Endometrial microvascular endothelial cells (primary cell): ENCODE measurements around the gene TRIM40. TPM values are rescaled to one million over a fixed set of nuclear protein-coding genes. Genes with fewer than 3 reads are reported as not detected.
"Not testable (repeated sequence)": the region's sequence is repeated elsewhere in the genome, so short reads cannot be mapped to it uniquely, and the experiment has no call there.

Source experiments
- in situ Hi-C: cut with HindIII; loops from 2 replicates; pipeline ENCODE4 v1.10.0; 2017; ENCODE audit warnings: low sequenced_read_pairs, low pct_unique_long_range_greater_than_20kb; ENCODE audit errors: inconsistent ontology term
- total RNA-seq: library from RNA; depleted of rRNA; stranded (reverse); fragments of >200 nt; gene quantifications from one replicate; pipeline ENCODE4 v1.2.3, GENCODE V29; 2015; ENCODE audit errors: inconsistent ontology term

TRIM40 gene
- total RNA-seq, 1 donor from 2014 or later: not detected

DNA sequence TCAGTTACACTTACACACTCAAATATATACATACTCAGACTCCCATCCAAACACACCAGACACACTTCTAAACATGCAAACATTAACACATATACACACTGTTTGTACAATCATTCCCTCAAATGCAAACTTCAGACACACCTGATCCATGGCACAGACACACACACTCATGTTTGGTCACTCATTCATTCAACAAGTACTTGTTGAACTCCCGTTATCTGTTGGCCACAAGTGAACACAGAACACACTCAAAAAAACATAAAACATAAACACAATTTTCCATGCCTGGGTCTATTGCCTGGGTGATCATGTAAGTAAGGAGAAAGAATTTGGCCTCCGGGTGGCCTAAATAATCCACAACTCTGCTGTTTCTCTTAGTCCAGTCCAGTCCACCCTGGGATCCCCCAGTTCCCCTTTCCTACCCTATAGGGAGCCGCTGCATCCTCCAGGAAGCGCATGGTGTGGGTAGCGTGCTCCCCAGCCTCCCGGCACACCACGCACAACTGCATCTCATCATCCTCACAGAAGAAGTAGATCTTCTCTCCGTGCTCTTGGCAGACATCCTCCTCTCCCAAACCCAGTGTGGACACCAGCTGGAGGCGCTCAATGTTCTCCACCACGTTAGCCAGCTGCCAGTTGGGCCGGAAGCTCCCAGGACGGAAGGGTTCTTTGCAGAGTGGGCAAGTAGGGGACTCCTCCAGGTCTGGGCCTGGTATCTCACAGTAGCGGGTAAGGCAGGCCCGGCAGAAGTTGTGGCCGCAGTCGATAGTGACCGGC lies 24.3 kb downstream of the TRIM40 start:
- in situ Hi-C loops: no loop called here

DNA sequence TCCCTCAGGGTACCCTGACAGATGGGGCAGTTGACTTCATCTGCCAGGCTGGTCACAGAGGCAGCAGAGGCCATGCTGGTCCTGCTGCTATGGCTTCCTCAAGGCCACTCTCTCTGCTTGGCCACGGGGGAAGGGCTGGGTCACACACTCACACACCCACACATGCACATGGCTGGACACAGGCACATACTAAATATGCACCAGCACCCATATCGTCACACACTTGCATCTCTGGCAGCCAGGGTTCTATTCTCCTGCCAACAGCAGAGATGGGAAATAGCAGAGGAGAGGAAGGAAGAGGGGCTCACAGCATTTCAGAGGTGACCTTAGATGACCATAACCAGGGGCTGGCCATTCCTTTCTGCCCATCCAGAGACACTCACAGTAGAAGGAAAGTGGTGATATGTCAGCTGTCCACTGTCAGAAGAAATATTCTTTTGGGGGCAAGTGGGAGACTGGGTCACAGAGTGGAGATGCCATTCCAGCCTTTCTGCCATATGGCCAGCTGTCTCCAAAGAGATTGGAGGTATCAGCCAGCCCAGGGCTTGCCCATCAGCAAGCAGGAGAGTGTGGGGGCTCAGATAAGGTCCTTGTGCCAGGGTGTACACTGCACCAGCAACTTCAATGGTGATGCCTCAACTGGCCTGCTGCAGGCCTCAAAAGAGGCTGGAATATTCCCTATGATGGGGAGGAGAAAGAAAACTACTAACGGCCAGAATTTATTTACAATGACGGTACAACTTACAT lies 25.0 kb downstream of the TRIM40 start, which contains the start of gene TRIM10:
TSS of gene TRIM10 (minus strand) at position 427 of the 747 bp plus-strand sequence. CDS start at position 74, 353 bp downstream.
- in situ Hi-C loops: no loop called here

- in situ Hi-C loops: no loop called here
These were observed 26.5 kb downstream of the TRIM40 start for GRCh38 chr6:30162265-30163089.

GRCh38 chr6:30163090-30163917 lies 27.4 kb downstream of the TRIM40 start, which contains the start of gene TRIM15:
Gene TRIM15, plus strand, starts transcription at chr6:30163546. Its CDS starts 139 bp downstream, at chr6:30163685.
- in situ Hi-C loops: no loop called here

GRCh38 chr6:30163918-30164654 lies 28.1 kb downstream of the TRIM40 start:
- in situ Hi-C loops: no loop called here

DNA sequence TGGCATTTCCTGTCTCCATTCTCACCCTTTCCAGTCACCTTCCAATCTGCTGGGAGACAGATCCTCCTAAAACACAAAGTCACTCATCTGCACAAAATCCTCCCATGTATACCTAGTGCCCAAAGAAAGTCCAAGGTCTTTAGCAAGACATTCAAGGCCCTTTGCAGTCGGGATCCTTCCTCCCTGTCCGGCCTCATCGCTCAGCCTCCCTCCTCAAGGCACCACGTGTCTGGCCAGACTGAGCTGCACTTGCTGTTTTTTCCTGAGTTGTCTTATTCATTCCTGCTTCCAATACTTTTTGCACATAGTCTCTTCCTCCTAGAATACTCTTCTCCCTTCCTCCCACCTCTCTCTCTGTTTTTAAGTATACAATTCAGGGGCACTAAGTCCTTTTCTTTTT lies 28.8 kb downstream of the TRIM40 start:
- in situ Hi-C loops: no loop called here

DNA sequence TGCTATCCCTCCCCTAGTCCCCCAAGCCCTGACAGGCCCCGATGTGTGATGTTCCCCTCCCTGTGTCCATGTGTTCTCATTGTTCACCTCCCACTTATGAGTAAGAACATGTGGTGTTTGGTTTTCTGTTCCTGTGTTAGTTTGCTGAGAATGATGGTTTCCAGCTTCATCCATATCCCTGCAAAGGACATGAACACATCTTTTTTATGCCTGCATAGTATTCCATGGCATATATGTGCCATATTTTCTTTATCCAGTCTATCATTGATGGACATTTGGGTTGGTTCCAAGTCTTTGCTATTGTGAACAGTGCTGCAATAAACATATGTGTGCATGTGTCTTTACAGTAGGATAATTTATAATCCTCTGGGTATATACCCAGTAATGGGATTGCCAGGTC lies 29.3 kb downstream of the TRIM40 start:
- in situ Hi-C loops: not testable (repeated sequence)

GRCh38 chr6:30167101-30167500 lies 31.2 kb downstream of the TRIM40 start:
- in situ Hi-C loops: no loop called here

DNA sequence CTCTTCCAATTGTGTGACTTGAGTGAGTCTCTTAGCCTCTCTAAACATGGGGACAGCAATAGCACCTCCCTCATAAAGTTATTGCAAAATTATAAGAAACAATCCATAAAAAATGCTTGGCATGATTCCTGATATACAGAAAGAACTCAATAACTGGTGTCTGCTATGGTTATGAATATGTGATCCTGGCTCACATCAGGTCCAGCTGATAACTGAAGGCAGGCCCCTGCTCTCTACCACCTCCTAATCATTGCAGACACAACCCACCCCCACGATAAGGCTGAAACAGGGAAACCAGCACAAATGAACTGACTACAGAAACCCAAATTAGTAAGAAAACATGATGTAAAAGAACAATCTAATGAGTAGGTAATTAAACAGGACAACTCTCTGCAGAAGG lies 32.8 kb downstream of the TRIM40 start:
- in situ Hi-C loops: no loop called here

- in situ Hi-C loops: no loop called here
These were observed 34.0 kb downstream of the TRIM40 start for GRCh38 chr6:30169658-30170614.

- in situ Hi-C loops: no loop called here
These were observed 35.9 kb downstream of the TRIM40 start for GRCh38 chr6:30171677-30172471.

- in situ Hi-C loops: no loop called here
These were observed 36.7 kb downstream of the TRIM40 start for GRCh38 chr6:30172681-30173080.

DNA sequence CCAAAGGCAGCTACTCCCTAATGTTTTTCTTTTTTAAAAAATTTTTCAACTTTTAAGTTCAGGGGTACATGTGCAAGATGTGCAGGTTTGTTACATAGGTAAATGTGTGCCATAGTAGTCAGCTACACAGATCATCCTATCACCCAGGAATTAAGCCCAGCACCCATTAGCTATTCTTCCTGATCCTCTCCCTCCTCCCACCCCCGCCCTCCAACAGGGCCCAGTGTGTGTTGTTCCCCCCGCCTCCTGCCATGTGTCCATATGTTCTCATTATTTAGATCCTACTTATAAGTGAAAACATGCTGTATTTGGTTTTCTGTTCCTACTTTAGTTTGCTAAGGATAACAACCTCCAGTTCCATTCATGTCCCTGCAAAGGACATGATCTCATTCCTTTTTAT lies 39.8 kb downstream of the TRIM40 start:
- in situ Hi-C loops: no loop called here

DNA sequence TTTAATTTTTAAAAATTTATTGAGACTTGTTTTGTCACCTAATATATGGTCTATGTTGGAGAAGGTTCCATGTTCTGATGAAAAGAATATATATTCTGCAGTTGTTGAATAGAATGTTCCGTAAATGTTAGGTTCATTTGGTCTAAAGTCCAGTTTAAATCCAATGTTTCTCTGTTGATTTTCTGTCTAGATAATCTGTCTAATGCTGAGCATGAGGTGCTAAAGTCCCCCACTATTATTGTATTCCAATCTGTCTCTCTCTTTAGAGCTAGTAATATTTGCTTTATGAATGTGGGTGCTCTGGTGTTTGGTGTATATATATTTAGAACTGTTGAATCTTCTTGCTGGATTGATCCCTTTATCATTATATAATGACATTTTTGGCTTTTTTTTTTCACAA lies 42.9 kb downstream of the TRIM40 start:
- in situ Hi-C loops: no loop called here

DNA sequence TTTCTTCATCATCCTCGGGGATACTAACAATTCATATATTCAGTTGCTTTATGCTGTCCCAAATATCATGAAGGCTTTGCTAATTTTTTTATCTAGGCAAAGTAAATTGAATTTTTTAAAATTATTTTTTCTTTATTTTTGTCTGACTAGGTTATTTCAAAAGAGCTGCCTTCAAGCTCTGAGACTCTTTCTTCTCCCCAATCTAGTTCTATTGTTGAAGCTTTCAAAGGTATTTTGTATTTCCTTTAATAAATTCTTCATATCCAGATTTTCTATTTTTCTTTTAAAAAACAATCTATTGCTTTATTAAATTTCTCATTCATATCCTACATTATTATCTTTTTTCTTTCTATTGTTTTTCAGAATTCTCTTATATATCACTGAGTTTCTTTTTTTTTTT lies 44.2 kb downstream of the TRIM40 start:
- in situ Hi-C loops: no loop called here

DNA sequence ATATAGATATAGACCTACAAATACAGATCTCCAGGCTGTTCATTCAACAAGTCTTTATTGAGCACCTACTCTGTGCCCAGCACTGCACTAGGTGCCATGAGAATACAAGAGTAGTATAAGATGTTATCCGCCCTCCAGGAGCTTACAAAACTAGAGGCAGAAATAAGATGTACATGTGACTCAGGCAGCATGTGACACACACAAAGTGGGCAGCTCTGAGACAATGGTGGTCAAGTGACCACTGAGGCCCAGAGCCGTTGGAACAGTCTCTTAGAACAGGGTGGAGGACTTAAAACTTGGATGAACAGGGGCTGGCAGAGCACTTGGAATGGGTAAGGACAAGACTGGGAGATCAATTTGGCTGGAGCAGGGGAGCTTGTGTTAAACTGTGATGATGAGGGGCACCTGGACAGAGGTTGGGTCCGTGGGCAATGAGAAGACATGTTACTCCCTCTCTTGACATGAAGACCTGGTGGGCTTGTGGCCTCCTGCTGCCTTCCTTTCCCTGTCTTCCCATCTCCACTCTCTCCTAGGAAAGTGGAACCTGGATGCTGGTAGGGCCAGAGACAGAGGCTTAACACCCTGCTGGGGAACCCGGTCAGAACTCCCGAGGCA lies 48.6 kb downstream of the TRIM40 start:
- in situ Hi-C loops: no loop called here
